PC-3 (cell line): Measurements from ENCODE around the gene PDE6C.
A peak's percentile ranks its signal among the peaks of the same experiment; 100 is the strongest.

Source experiments
- CTCF ChIP-seq: fragments of 300-600 bp; sonication (generic); conservative IDR thresholded peaks from 2 replicates; pipeline ENCODE4 v1.5.1; 2017; ENCODE audit warnings: antibody characterized with exemption, low read depth, mild to moderate bottlenecking, low read length
- EZH2 ChIP-seq: fragments of 300-600 bp; sonication (generic); IDR thresholded peaks from one replicate; pipeline ENCODE4 v1.6.1; 2017; ENCODE audit warnings: antibody characterized with exemption, mild to moderate bottlenecking, low read length; ENCODE audit not compliant: unreplicated experiment
- EZH2phosphoT487 ChIP-seq: fragments of 300-600 bp; sonication (generic); IDR thresholded peaks from 2 replicates; pipeline ENCODE4 v1.6.1; 2018; ENCODE audit warnings: mild to moderate bottlenecking, antibody characterized with exemption, low read length, borderline replicate concordance

- TF ChIP-seq CTCF = peak; percentile 69
- TF ChIP-seq EZH2phosphoT487 = no peak
- no peak for TF ChIP-seq EZH2
These were observed 68.2 kb downstream of the PDE6C start for GRCh38 chr10:93680412-93681047.
